NCI-H2171 treated with DMSO at 0.1 percent for 48 hours (cell line): ENCODE results near the gene CENPH.
"Not testable (repeated sequence)": the region's sequence is repeated elsewhere in the genome, so short reads cannot be mapped to it uniquely, and the experiment has no call there.

ENCODE experiments used
- DNase-seq: peaks from one replicate; lab custom pipeline; 2025; lab: John Stamatoyannopoulos, UW

Gene CENPH

GRCh38 chr5:69189162-69190086 lies at the start of gene CENPH:
CENPH (plus strand) TSS chr5:69189583; CDS start chr5:69189635, 52 bp downstream.
- peak; percentile 81 for DNase-seq

- DNase-seq = not testable (repeated sequence)
Measured at GRCh38 chr5:69140239-69140638, 49.1 kb upstream of the CENPH start.

GRCh38 chr5:69140827-69141226 lies 48.6 kb upstream of the CENPH start:
- no peak for DNase-seq

- not testable (repeated sequence) for DNase-seq
Measured at GRCh38 chr5:69148576-69148975, 40.8 kb upstream of the CENPH start.

- DNase-seq = no peak
Measured at GRCh38 chr5:69148981-69149675, 40.3 kb upstream of the CENPH start.

GRCh38 chr5:69149676-69150010 lies 39.7 kb upstream of the CENPH start:
- DNase-seq = no peak

GRCh38 chr5:69152731-69153130 lies 36.7 kb upstream of the CENPH start:
- no peak for DNase-seq

- no peak for DNase-seq
Measured at GRCh38 chr5:69156456-69156855, 32.9 kb upstream of the CENPH start.

GRCh38 chr5:69158039-69158438 lies 31.3 kb upstream of the CENPH start:
- no peak for DNase-seq

- peak; percentile 67 for DNase-seq
Measured at GRCh38 chr5:69160651-69161050, 28.7 kb upstream of the CENPH start.

GRCh38 chr5:69166686-69167492 lies 22.5 kb upstream of the CENPH start, which contains the start of gene CCNB1:
CCNB1 (plus strand) TSS chr5:69167150; CDS start chr5:69167263, 113 bp downstream.
- peak; percentile 90 for DNase-seq

GRCh38 chr5:69167493-69167855 lies 21.9 kb upstream of the CENPH start:
- no peak for DNase-seq

GRCh38 chr5:69167929-69168328 lies 21.5 kb upstream of the CENPH start:
- no peak for DNase-seq

- no peak for DNase-seq
Measured at GRCh38 chr5:69170495-69170894, 18.9 kb upstream of the CENPH start.

GRCh38 chr5:69170969-69171368 lies 18.4 kb upstream of the CENPH start:
- no peak for DNase-seq

- DNase-seq = not testable (repeated sequence)
Measured at GRCh38 chr5:69181659-69182293, 7.6 kb upstream of the CENPH start.

GRCh38 chr5:69184621-69185020 lies 4.8 kb upstream of the CENPH start:
- no peak for DNase-seq

- no peak for DNase-seq
Measured at GRCh38 chr5:69187342-69187741, 2.0 kb upstream of the CENPH start.

GRCh38 chr5:69188811-69189161 lies 597 bp upstream of the CENPH start:
- no peak for DNase-seq

GRCh38 chr5:69202497-69202896 lies 13.1 kb downstream of the CENPH start:
- DNase-seq = no peak

GRCh38 chr5:69206528-69207190 lies 17.3 kb downstream of the CENPH start:
- no peak for DNase-seq
